Panc1 (cell line): Measurements from ENCODE around the gene ANKMY1. TPM values are rescaled to one million over a fixed set of nuclear protein-coding genes. Genes with fewer than 3 reads are reported as not detected.

Experiments
- ATAC-seq: fragments of 200-7000 bp; cut with Tn5 transposase; 2 replicates; pipeline ENCODE4 v1.9.1; 2020; ENCODE audit warnings: mild to moderate bottlenecking, moderate library complexity
- BruUV-seq: library from RNA; stranded (reverse); fragments of 400-500 nt; replicated peaks from 2 replicates; lab custom pipeline; 2021; lab: Mats Ljungman, UMichigan
- CTCF ChIA-PET: fragments of 300-600 bp; sonication (Branson Sonifier 250); formaldehyde crosslinking; loops from one replicate; lab custom pipeline; 2022; ENCODE audit warnings: antibody characterized with exemption; lab: Charles Lee
- POLR2A ChIA-PET: fragments of 300-600 bp; sonication (Branson Sonifier 250); formaldehyde crosslinking; loops from one replicate; lab custom pipeline; 2022; ENCODE audit warnings: antibody characterized with exemption; lab: Charles Lee
- DNase-seq: peaks from one replicate; pipeline ENCODE4 v3.0.0-alpha.2; 2010; ENCODE audit warnings: low read depth, low spot score
- H3K27ac ChIP-seq: 2 replicates; pipeline ENCODE4 v1.5.1; 2011; ENCODE audit warnings: mild to moderate bottlenecking, low read length, inconsistent platforms
- H3K27me3 ChIP-seq: fragments of 200-500 bp; sonication (Bioruptor generic); 2 replicates; pipeline ENCODE4 v1.6.0; 2014; ENCODE audit warnings: low read length, inconsistent platforms; ENCODE audit not compliant: control insufficient read depth, insufficient read depth
- H3K36me3 ChIP-seq: fragments of 200-500 bp; sonication (Bioruptor generic); 2 replicates; pipeline ENCODE4 v1.5.1; 2014; ENCODE audit warnings: inconsistent platforms, mild to moderate bottlenecking, low read length, moderate library complexity; ENCODE audit not compliant: control insufficient read depth, insufficient read depth
- H3K4me1 ChIP-seq: 2 replicates; pipeline ENCODE4 v1.5.1; 2011; ENCODE audit warnings: inconsistent platforms, mild to moderate bottlenecking, low read length, moderate library complexity; ENCODE audit not compliant: control insufficient read depth, insufficient read depth
- H3K4me3 ChIP-seq, 2 experiments: 2 replicates each; pipeline ENCODE4 v1.5.1; 2011 to 2012; ENCODE audit warnings: low read depth in 2 of 2, low read length in 2 of 2, mild to moderate bottlenecking in 2 of 2, inconsistent platforms in 1 of 2, moderate library complexity in 1 of 2
- H3K9me3 ChIP-seq: fragments of 200-500 bp; sonication (Bioruptor generic); 2 replicates; pipeline ENCODE4 v1.5.1; 2014; ENCODE audit warnings: low read depth, mild to moderate bottlenecking, inconsistent platforms, low read length, moderate library complexity; ENCODE audit not compliant: control insufficient read depth, insufficient read depth
- CTCF ChIP-seq: fragments of 450-650 bp; IDR thresholded peaks from 2 replicates; pipeline ENCODE4 v1.5.1; 2017; ENCODE audit warnings: mild to moderate bottlenecking
- POLR2AphosphoS5 ChIP-seq: IDR thresholded peaks from 2 replicates; pipeline ENCODE4 v1.6.1; 2012; ENCODE audit warnings: mild to moderate bottlenecking, low read depth, low read length, moderate library complexity
- REST ChIP-seq, 2 experiments: IDR thresholded peaks; 2 replicates each; pipeline ENCODE4 v1.6.1; 2011 to 2012; ENCODE audit warnings: low read depth in 2 of 2, control low read depth in 1 of 2, low read length in 1 of 2, mild to moderate bottlenecking in 1 of 2, moderate library complexity in 1 of 2; ENCODE audit not compliant: insufficient read depth in 1 of 2
- SIN3A ChIP-seq: IDR thresholded peaks from 2 replicates; pipeline ENCODE4 v1.6.1; 2012; ENCODE audit warnings: low read depth, mild to moderate bottlenecking, low read length, moderate library complexity, borderline replicate concordance; ENCODE audit not compliant: insufficient read depth
- TCF7L2 ChIP-seq: IDR thresholded peaks from 2 replicates; pipeline ENCODE4 v1.6.1; 2011; ENCODE audit warnings: mild to moderate bottlenecking, low read depth, low read length, inconsistent platforms
- in situ Hi-C: cut with HindIII; loops from 2 replicates; pipeline ENCODE4 v1.10.0; 2016; ENCODE audit warnings: low sequenced_read_pairs, low pct_unique_long_range_greater_than_20kb
- intact Hi-C: fragments of 100-400 bp; cut with micrococcal nuclease; formaldehyde crosslinking; loops from one replicate; pipeline ENCODE4 v1.10.0; 2022; ENCODE audit not compliant: unreplicated experiment
- total RNA-seq: library from RNA; stranded (reverse); gene quantifications from one replicate; pipeline ENCODE4 v1.2.1, GENCODE V29; 2021; ENCODE audit not compliant: unreplicated experiment

ANKMY1 gene
- total RNA-seq, 1 experiment from 2014 or later, result 19.5 TPM

GRCh38 chr2:240551811-240552210 lies 6.0 kb downstream of the ANKMY1 start:
- in situ Hi-C loops, result no loop called here
- Histone ChIP-seq H3K27ac (no peak overlapping the region), H3K4me3 (no peak overlapping the region), H3K4me1 (peaks cover under 1% of the 10 kb centered on the region; the same call in 1 of the 2 replicates), H3K27me3 (no peaks in the 10 kb centered on the region), H3K9me3 (no peaks in the 10 kb centered on the region), H3K36me3 (no peaks in the 10 kb centered on the region)
- ChIA-PET POLR2A (no interaction called here), CTCF (no interaction called here)
- ATAC-seq, result no peak
- DNase-seq, result no peak
- BruUV-seq, result no TSS peak
- TF ChIP-seq TCF7L2 (no peak), SIN3A (no peak), REST (IDR thresholded peaks at IDR 0.05; ENCODE audit: insufficient read depth in 1 of 2, low read depth in 2 of 2, low read length in 1 of 2) (no peak), POLR2AphosphoS5 (no peak), CTCF (no peak)
- intact Hi-C loops, result no loop called here

- no peaks in the 10 kb centered on the region for H3K9me3 ChIP-seq
- intact Hi-C loops (no loop called here), in situ Hi-C loops (no loop called here)
- POLR2A ChIA-PET, result no interaction called here
- H3K27me3 ChIP-seq, result no peaks in the 10 kb centered on the region
- H3K27ac ChIP-seq, result no peak overlapping the region
- H3K36me3 ChIP-seq, result no peaks in the 10 kb centered on the region
- BruUV-seq, result no TSS peak
- ATAC-seq (no peak), DNase-seq (no peak)
- CTCF ChIA-PET, result no interaction called here
- H3K4me1 ChIP-seq, result no peaks in the 10 kb centered on the region
- H3K4me3 ChIP-seq, result no peak overlapping the region
- TF ChIP-seq REST (IDR thresholded peaks at IDR 0.05; ENCODE audit: insufficient read depth in 1 of 2, low read depth in 2 of 2, low read length in 1 of 2), result no peak
- no peak for TF ChIP-seq CTCF
- no peak for TF ChIP-seq SIN3A
- TF ChIP-seq TCF7L2, result no peak
- no peak for TF ChIP-seq POLR2AphosphoS5
These were observed 6.5 kb downstream of the ANKMY1 start for GRCh38 chr2:240551288-240551687.
